Endodermal cell (in vitro differentiated cells): Measurements from ENCODE around the gene ITFG2. TPM values are rescaled to one million over a fixed set of nuclear protein-coding genes. Genes with fewer than 3 reads are reported as not detected.

ENCODE experiments used
- DNase-seq: peaks from one replicate; pipeline ENCODE4 v3.0.0-alpha.2; 2017
- H3K27ac ChIP-seq: 2 replicates; pipeline ENCODE4 v1.5.1; 2013; ENCODE audit warnings: mild to moderate bottlenecking, low read depth, low read length, moderate library complexity
- H3K27me3 ChIP-seq: 2 replicates; pipeline ENCODE4 v1.6.1; 2013; ENCODE audit warnings: mild to moderate bottlenecking, low read length, moderate library complexity; ENCODE audit not compliant: insufficient read depth, control insufficient read depth, poor library complexity, severe bottlenecking
- H3K36me3 ChIP-seq: 2 replicates; pipeline ENCODE4 v1.7.0; 2013; ENCODE audit warnings: mild to moderate bottlenecking, low read length, moderate library complexity; ENCODE audit not compliant: control insufficient read depth, insufficient read depth
- H3K4me1 ChIP-seq: one replicate; pipeline ENCODE4 v1.7.0; 2013; ENCODE audit warnings: low read length; ENCODE audit not compliant: control insufficient read depth, insufficient read depth
- H3K4me3 ChIP-seq: 2 replicates; pipeline ENCODE4 v1.5.1; 2013; ENCODE audit warnings: mild to moderate bottlenecking, low read length, moderate library complexity
- H3K9ac ChIP-seq: 2 replicates; pipeline ENCODE4 v1.6.1; 2013; ENCODE audit warnings: mild to moderate bottlenecking, low read length, moderate library complexity; ENCODE audit not compliant: poor library complexity, severe bottlenecking; ENCODE audit errors: extremely low read depth
- H3K9me3 ChIP-seq: 2 replicates; pipeline ENCODE4 v1.6.1; 2013; ENCODE audit warnings: mild to moderate bottlenecking, low read length, moderate library complexity; ENCODE audit not compliant: control insufficient read depth
- H3K27ac Mint-ChIP-seq: 2 replicates; pipeline ENCODE4 v1.8.0; 2020; ENCODE audit warnings: mixed read lengths
- H3K27me3 Mint-ChIP-seq: 2 replicates; pipeline ENCODE4 v1.8.0; 2021; ENCODE audit warnings: mild to moderate bottlenecking, mixed read lengths; ENCODE audit not compliant: insufficient read depth
- H3K36me3 Mint-ChIP-seq: 2 replicates; pipeline ENCODE4 v1.8.0; 2020; ENCODE audit warnings: low read depth, mixed read lengths
- H3K4me1 Mint-ChIP-seq: 2 replicates; pipeline ENCODE4 v1.8.0; 2020; ENCODE audit warnings: mixed read lengths
- H3K4me3 Mint-ChIP-seq: 2 replicates; pipeline ENCODE4 v1.8.0; 2020; ENCODE audit warnings: mild to moderate bottlenecking, moderate library complexity, mixed read lengths
- H3K9me3 Mint-ChIP-seq: 2 replicates; pipeline ENCODE4 v1.8.0; 2020; ENCODE audit warnings: mild to moderate bottlenecking, mixed read lengths
- CTCF ChIP-seq: fragments of 200-600 bp; sonication (generic); conservative IDR thresholded peaks from 2 replicates; pipeline ENCODE4 v1.5.0; 2021; ENCODE audit warnings: antibody characterized with exemption, mild to moderate bottlenecking
- WGBS, 2 experiments: methylation state at CpG; one replicate each; pipeline versions ENCODE4 v1.1.5 to v1.1.7; 2013; ENCODE audit warnings: missing lambda C conversion rate in 2 of 2, mixed read lengths in 1 of 2; ENCODE audit not compliant: insufficient coverage in 1 of 2, insufficient read length in 1 of 2; 5-methylcytosine and 5-hydroxymethylcytosine counted together
- long read RNA-seq, 4 experiments: library from polyadenylated mRNA in 2 of 4; library from RNA in 1 of 4; library from capped mRNA in 1 of 4; stranded (forward) in 3 of 4; unstranded in 1 of 4; transcript quantifications; one replicate each; pipeline ENCODE4 v2.0.0, GENCODE V29; 2020 to 2021; ENCODE audit warnings: inconsistent platforms in 1 of 4
- polyA plus RNA-seq, 2 experiments: library from polyadenylated mRNA; stranded (reverse); fragments of 50-300 nt; gene quantifications; one replicate each; pipeline ENCODE4 v1.2.3, GENCODE V29; 2013
- total RNA-seq, 2 donors: library from RNA; stranded (reverse); fragmentation: NEBNext Ultra II Directional in 1 of 2; extraction: Animal tissue kit (Norgen Biotek cat#: 25700) in 1 of 2; gene quantifications; 2 replicates in 1 of 2; 3 replicates in 1 of 2; pipeline ENCODE4 v1.2.1, GENCODE V29; 2021

ITFG2 gene
- 10 to 100 TPM; 22.5 to 59.5 TPM for total RNA-seq
- polyA plus RNA-seq (2013, experiment 1 of 2) = 16.9 TPM
- polyA plus RNA-seq (2013, experiment 2 of 2) = 12.3 TPM
- long read RNA-seq, experiment 1, transcript ITFG2-201 (12 exons, 2,361 nt) = major isoform, 5 of 6 reads
- long read RNA-seq, experiment 1, partial matches to known transcripts = 1 of 6 reads
- long read RNA-seq, experiment 1, other reads (novel, unspliced or antisense) = 0 of 6 reads
- long read RNA-seq, experiment 2, transcript ITFG2-201 (12 exons, 2,361 nt) = major isoform, 22 of 30 reads
- long read RNA-seq, experiment 2, partial matches to known transcripts = 2 of 30 reads
- long read RNA-seq, experiment 2, other reads (novel, unspliced or antisense) = 5 of 30 reads
- long read RNA-seq, experiment 3, transcript ITFG2-201 (12 exons, 2,361 nt) = major isoform, 65 of 145 reads
- long read RNA-seq, experiment 3, partial matches to known transcripts = 9 of 145 reads
- long read RNA-seq, experiment 3, other reads (novel, unspliced or antisense) = 64 of 145 reads
- long read RNA-seq, experiment 4, transcript ITFG2-201 (12 exons, 2,361 nt) = major isoform, 6 of 15 reads
- long read RNA-seq, experiment 4, partial matches to known transcripts = 2 of 15 reads
- long read RNA-seq, experiment 4, other reads (novel, unspliced or antisense) = 3 of 15 reads

- WGBS, 2 experiments = 0 to 1% methylated on average over 23 to 48 of the region's 48 CpGs
- TF ChIP-seq CTCF = no peak
- peaks cover 9% of the 10 kb centered on the region for H3K36me3 ChIP-seq
- H3K27me3 ChIP-seq = no peaks in the 10 kb centered on the region
- DNase-seq = peak; percentile 100
- H3K4me3 ChIP-seq = peak within 1 kb of the TSS; percentile 97
- H3K27ac ChIP-seq = peak within 1 kb of the TSS; percentile 95
- Mint-ChIP-seq H3K36me3 (peaks cover 28% of the 10 kb centered on the region), H3K4me3 (peak within 1 kb of the TSS; percentile 92), H3K27me3 (no peaks in the 10 kb centered on the region), H3K27ac (peak within 1 kb of the TSS; percentile 100), H3K4me1 (peaks cover 14% of the 10 kb centered on the region), H3K9me3 (no peaks in the 10 kb centered on the region)
- no peaks in the 10 kb centered on the region for H3K9me3 ChIP-seq
- H3K4me1 ChIP-seq = no peaks in the 10 kb centered on the region
- H3K9ac ChIP-seq = peak within 1 kb of the TSS; percentile 98
Observed at GRCh38 chr12:2812290-2813213, at the start of gene ITFG2. ITFG2 (plus strand) TSS chr12:2812668; CDS start chr12:2812761, 93 bp downstream.

GRCh38 chr12:2764398-2764797 lies 48.1 kb upstream of the ITFG2 start:
- Histone ChIP-seq H3K27me3 (peaks cover 10% of the 10 kb centered on the region), H3K27ac (no peak overlapping the region), H3K9ac (no peak overlapping the region), H3K4me3 (no peak overlapping the region), H3K4me1 (no peaks in the 10 kb centered on the region), H3K36me3 (no peaks in the 10 kb centered on the region), H3K9me3 (no peaks in the 10 kb centered on the region)
- no peaks in the 10 kb centered on the region for H3K36me3 Mint-ChIP-seq
- no peak overlapping the region for H3K27ac Mint-ChIP-seq
- no peak for TF ChIP-seq CTCF
- H3K9me3 Mint-ChIP-seq = no peaks in the 10 kb centered on the region
- no peak for DNase-seq
- no peaks in the 10 kb centered on the region for H3K4me1 Mint-ChIP-seq
- H3K27me3 Mint-ChIP-seq = peaks cover 8% of the 10 kb centered on the region
- no peak overlapping the region for H3K4me3 Mint-ChIP-seq

GRCh38 chr12:2765052-2765451 lies 47.4 kb upstream of the ITFG2 start:
- DNase-seq = no peak
- H3K4me3 Mint-ChIP-seq = no peak overlapping the region
- no peak for TF ChIP-seq CTCF
- Histone ChIP-seq H3K36me3 (no peaks in the 10 kb centered on the region), H3K27me3 (peaks cover 10% of the 10 kb centered on the region), H3K9me3 (no peaks in the 10 kb centered on the region), H3K4me1 (no peaks in the 10 kb centered on the region), H3K27ac (no peak overlapping the region), H3K4me3 (no peak overlapping the region), H3K9ac (no peak overlapping the region)
- H3K27me3 Mint-ChIP-seq = peaks cover 8% of the 10 kb centered on the region
- no peaks in the 10 kb centered on the region for H3K4me1 Mint-ChIP-seq
- H3K36me3 Mint-ChIP-seq = no peaks in the 10 kb centered on the region
- no peak overlapping the region for H3K27ac Mint-ChIP-seq
- 88 to 100% methylated on average over 2 to 4 of the region's 4 CpGs for WGBS, 2 experiments
- no peaks in the 10 kb centered on the region for H3K9me3 Mint-ChIP-seq
